Motor neuron (in vitro differentiated cells): ENCODE measurements around the gene PSTPIP1. TPM values are rescaled to one million over a fixed set of nuclear protein-coding genes. Genes with fewer than 3 reads are reported as not detected.
A peak's percentile ranks its signal among the peaks of the same experiment; 100 is the strongest.
"Not testable (repeated sequence)": the region's sequence is repeated elsewhere in the genome, so short reads cannot be mapped to it uniquely, and the experiment has no call there.

Experiments used
- ATAC-seq, 8 experiments: fragments of 200-7000 bp; cut with Tn5 transposase; replicated peaks in 6 of 8; 2 replicates each; pipeline ENCODE4 v1.8.0; 2021; ENCODE audit warnings: mild to moderate bottlenecking in 8 of 8, moderate library complexity in 8 of 8
- H3K27ac ChIP-seq, 2 donors: fragments of 250-450 bp; sonication (Bioruptor Pico); 2 replicates each; pipeline ENCODE4 v1.9.0; 2021; ENCODE audit warnings: antibody characterized with exemption in 2 of 2, mild to moderate bottlenecking in 2 of 2, moderate library complexity in 1 of 2
- H3K4me1 ChIP-seq, 2 donors: fragments of 250-450 bp; sonication (Bioruptor Pico); replicated peaks in 1 of 2; 2 replicates each; pipeline ENCODE4 v1.6.1; 2021; ENCODE audit warnings: antibody characterized with exemption in 2 of 2, mild to moderate bottlenecking in 2 of 2, moderate library complexity in 1 of 2
- H3K4me3 ChIP-seq, 5 donors: fragments of 250-450 bp; sonication (Bioruptor Pico); 2 replicates each; pipeline ENCODE4 v1.9.0; 2021; ENCODE audit warnings: antibody characterized with exemption in 5 of 5, mild to moderate bottlenecking in 5 of 5, moderate library complexity in 4 of 5
- WGBS, 10 experiments: fragments of 450-650 bp; shearing (Covaris generic); methylation state at CpG; one replicate each; pipeline ENCODE4 v1.0.0; 2022; 5-methylcytosine and 5-hydroxymethylcytosine counted together
- in situ Hi-C, 9 experiments: fragments of 400-800 bp; cut with MboI; loops; one replicate each; pipeline ENCODE4 v1.15.0; 2021; ENCODE audit warnings: low sequenced_read_pairs in 9 of 9, low pct_unique_long_range_greater_than_20kb in 2 of 9; ENCODE audit not compliant: unreplicated experiment in 9 of 9
- total RNA-seq, 8 experiments: library from RNA; unstranded; fragments of 300-600 nt; gene quantifications; 2 replicates each; pipeline versions ENCODE4 v1.2.3 to v1.2.4, GENCODE V29; 2022

PSTPIP1 gene
- total RNA-seq, result 1 to 10 TPM in 5 of 8 experiments, under 1 TPM in 2, not detected in 1; 0.14 to 5.0 (median 1.4) TPM

- H3K4me3 ChIP-seq, result no peak within 1 kb of the TSS
These were observed at the start of gene PSTPIP1 for GRCh38 chr15:76994971-76995945. Gene PSTPIP1, plus strand, starts transcription at chr15:76995126. Its CDS starts 448 bp downstream, at chr15:76995574.

GRCh38 chr15:76945494-76946093, 49.3 kb upstream of the PSTPIP1 start:
- Histone ChIP-seq H3K4me3 (no peak overlapping the region), H3K4me1 (no peaks in the 10 kb centered on the region), H3K27ac (no peak overlapping the region)
- in situ Hi-C loops, result no loop called here
- WGBS, 10 experiments, result 73 to 100% (median 91%) methylated on average over 1 to 2 of the region's 2 CpGs; no CpG with 5 or more reads in 1 of the 10 experiments
- peak in 1 of 8 experiments; percentile 65 for ATAC-seq

More at GRCh38 chr15:76994971-76995945, at the start of gene PSTPIP1:
- in situ Hi-C loops, result no loop called here
- Histone ChIP-seq H3K27ac (peak within 1 kb of the TSS in 1 of 2 donors; percentile 19), H3K4me1 (peaks cover 7 to 9% of the 10 kb centered on the region in 2 donors)
- 67 to 100% (median 80%) methylated on average over 1 to 7 of the region's 28 CpGs; no CpG with 5 or more reads in 3 of the 10 experiments for WGBS, 10 experiments
- ATAC-seq, result peak in 7 of 8 experiments; percentile 8 to 80 (median 54)

- Histone ChIP-seq H3K4me3 (no peak overlapping the region), H3K4me1 (no peaks in the 10 kb centered on the region), H3K27ac (no peak overlapping the region)
- no peak for ATAC-seq
- 80 to 100% (median 93%) methylated on average over 1 to 3 of the region's 3 CpGs for WGBS, 10 experiments
- in situ Hi-C loops, result no loop called here
These were observed 47.5 kb upstream of the PSTPIP1 start for GRCh38 chr15:76947454-76947853.

GRCh38 chr15:76951220-76951619, 43.7 kb upstream of the PSTPIP1 start:
- Histone ChIP-seq H3K4me3 (no peak overlapping the region), H3K27ac (no peak overlapping the region), H3K4me1 (peaks cover 0 to 3% of the 10 kb centered on the region in 2 donors)
- WGBS, 10 experiments, result 60 to 100% (median 100%) methylated on average over 1 of the region's 1 CpG; no CpG with 5 or more reads in 7 of the 10 experiments
- in situ Hi-C loops, result no loop called here
- peak in 5 of 8 experiments; percentile 77 to 90 (median 89) for ATAC-seq

- in situ Hi-C loops, result no loop called here
- Histone ChIP-seq H3K27ac (no peak overlapping the region), H3K4me3 (no peak overlapping the region), H3K4me1 (peaks cover 0 to 3% of the 10 kb centered on the region in 2 donors)
- ATAC-seq, result peak in 1 of 8 experiments; percentile 19
- 0 to 62% (median 36%) methylated on average over 1 to 3 of the region's 3 CpGs for WGBS, 10 experiments
These were observed 41.0 kb upstream of the PSTPIP1 start for GRCh38 chr15:76953913-76954312.

GRCh38 chr15:76954744-76955143, 40.2 kb upstream of the PSTPIP1 start:
- WGBS, 10 experiments, result 0 to 90% (median 36%) methylated on average over 1 to 2 of the region's 2 CpGs; no CpG with 5 or more reads in 1 of the 10 experiments
- in situ Hi-C loops, result no loop called here
- no peak overlapping the region for H3K4me3 ChIP-seq
- ATAC-seq, result peak in 5 of 8 experiments; percentile 76 to 84 (median 80)
- H3K4me1 ChIP-seq, result peaks cover 5 to 7% of the 10 kb centered on the region in 2 donors
- no peak overlapping the region for H3K27ac ChIP-seq

- peaks cover 4 to 5% of the 10 kb centered on the region in 2 donors for H3K4me1 ChIP-seq
- peak in 1 of 8 experiments; percentile 89 for ATAC-seq
- 33 to 85% (median 74%) methylated on average over 2 to 6 of the region's 6 CpGs; no CpG with 5 or more reads in 3 of the 10 experiments for whole genome bisulfite sequencing, 10 experiments
- in situ Hi-C loops, result no loop called here
- H3K4me3 ChIP-seq, result no peak overlapping the region
- no peak overlapping the region for H3K27ac ChIP-seq
These were observed 33.5 kb upstream of the PSTPIP1 start for GRCh38 chr15:76961268-76962011.

- ATAC-seq, result no peak
- in situ Hi-C loops, result no loop called here
- Histone ChIP-seq H3K4me1 (peaks cover 4 to 5% of the 10 kb centered on the region in 2 donors), H3K27ac (no peak overlapping the region), H3K4me3 (no peak overlapping the region)
- WGBS, 10 experiments, result 56 to 100% (median 84%) methylated on average over 2 to 8 of the region's 9 CpGs; no CpG with 5 or more reads in 1 of the 10 experiments
These were observed 32.5 kb upstream of the PSTPIP1 start for GRCh38 chr15:76962337-76963013.

GRCh38 chr15:76963596-76963995, 31.3 kb upstream of the PSTPIP1 start:
- WGBS, 10 experiments, result 20 to 79% (median 61%) methylated on average over 1 to 7 of the region's 9 CpGs; no CpG with 5 or more reads in 3 of the 10 experiments
- H3K4me3 ChIP-seq, result no peak overlapping the region
- no peak for ATAC-seq
- in situ Hi-C loops, result no loop called here
- no peak overlapping the region for H3K27ac ChIP-seq
- H3K4me1 ChIP-seq, result peaks cover 4 to 5% of the 10 kb centered on the region in 2 donors

- in situ Hi-C loops, result no loop called here
- 3 to 92% (median 69%) methylated on average over 1 to 5 of the region's 5 CpGs for WGBS, 10 experiments
- ATAC-seq, result no peak
These were observed 30.8 kb upstream of the PSTPIP1 start for GRCh38 chr15:76964157-76964556.

GRCh38 chr15:76966051-76966450, 28.9 kb upstream of the PSTPIP1 start:
- ATAC-seq, in situ Hi-C loops, H3K4me1 ChIP-seq, H3K27ac ChIP-seq, H3K4me3 ChIP-seq: not testable (repeated sequence)
- 0 to 100% (median 50%) methylated on average over 1 to 4 of the region's 7 CpGs; no CpG with 5 or more reads in 6 of the 10 experiments for WGBS, 10 experiments

More at GRCh38 chr15:76964157-76964556, 30.8 kb upstream of the PSTPIP1 start:
- peaks cover 4% of the 10 kb centered on the region in 2 donors for H3K4me1 ChIP-seq
- H3K4me3 ChIP-seq, result no peak overlapping the region
- H3K27ac ChIP-seq, result no peak overlapping the region

- Histone ChIP-seq H3K4me1 (no peaks in the 10 kb centered on the region), H3K4me3 (no peak overlapping the region), H3K27ac (no peak overlapping the region)
- no peak for ATAC-seq
- 20 to 71% (median 57%) methylated on average over 1 to 2 of the region's 4 CpGs; no CpG with 5 or more reads in 4 of the 10 experiments for WGBS, 10 experiments
- in situ Hi-C loops, result no loop called here
These were observed 27.9 kb upstream of the PSTPIP1 start for GRCh38 chr15:76967067-76967466.
